GM13976 (cell line): ENCODE data around the gene HS1BP3.

ENCODE experiments used
- DNase-seq: peaks from one replicate; pipeline ENCODE4 v3.0.0; 2012; ENCODE audit warnings: low spot score
- in situ Hi-C: fragments of 300-500 bp; cut with MboI; formaldehyde crosslinking; loops from one replicate; pipeline ENCODE4 v1.12.0; 2022; ENCODE audit warnings: low sequenced_read_pairs, mixed read lengths, inconsistent platforms; ENCODE audit not compliant: unreplicated experiment
- TF ChIP-seq, protein P1 (sequence below): IDR thresholded peaks from 2 replicates; pipeline ENCODE4 v1.5.1; 2012; ENCODE audit warnings: borderline replicate concordance, mild to moderate bottlenecking; ENCODE audit not compliant: insufficient read depth; ENCODE audit errors: extremely low read depth, missing control alignments, control extremely low read depth

Gene HS1BP3

DNA sequence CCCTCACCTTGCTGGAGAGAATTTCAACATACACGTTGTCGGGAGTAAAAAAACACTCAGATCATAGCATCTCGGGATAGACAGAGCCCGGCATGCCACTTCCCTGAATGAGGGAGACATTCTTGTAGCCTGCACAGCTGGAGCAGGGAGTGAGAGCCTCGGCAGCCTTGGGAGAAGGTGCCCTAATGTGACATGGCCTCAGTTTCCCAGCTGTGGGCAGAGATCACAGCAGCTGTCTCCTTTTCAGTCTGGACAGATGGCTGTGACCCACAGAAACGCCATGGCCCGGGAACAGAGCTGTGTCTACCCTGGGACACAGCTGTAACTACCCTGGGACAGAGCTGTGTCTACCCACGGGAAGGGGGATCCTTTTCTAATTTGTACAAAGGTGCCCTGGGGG, 55.9 kb downstream of the HS1BP3 start:
- no peak for DNase-seq
- in situ Hi-C loops: no loop called here

DNA sequence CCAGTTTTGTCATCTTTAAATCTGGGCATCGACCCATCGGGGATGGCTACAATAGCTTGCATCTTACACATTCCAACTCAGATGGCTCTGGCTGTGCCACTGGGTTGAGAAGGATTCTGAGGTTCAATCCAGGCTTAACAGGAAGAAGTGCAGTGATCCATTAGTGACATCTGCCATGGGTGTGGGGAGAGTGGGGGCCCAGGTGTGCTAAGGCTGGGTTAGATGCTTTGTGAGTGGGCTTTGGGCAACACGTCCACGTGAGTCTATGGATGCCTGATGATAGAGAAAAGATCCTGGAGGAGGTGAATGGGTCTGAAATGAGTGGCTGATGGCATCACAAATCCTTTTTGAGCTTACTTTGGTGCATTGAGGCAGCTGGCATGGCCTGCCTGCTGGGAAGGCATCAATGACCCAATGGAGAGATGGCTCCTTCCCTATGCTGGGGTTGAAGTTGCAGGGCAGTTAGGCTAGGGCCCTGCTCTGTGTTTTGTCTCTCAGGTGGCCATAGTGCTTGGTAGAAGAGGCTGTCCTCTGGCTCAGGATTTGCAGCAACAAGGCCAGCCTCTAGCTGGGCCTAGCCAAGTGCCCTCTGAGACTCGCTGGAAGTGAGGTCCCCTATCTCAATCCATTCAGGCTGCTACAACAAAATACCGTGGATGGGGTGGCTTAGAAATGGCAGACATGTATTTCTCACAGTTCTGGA, 56.7 kb downstream of the HS1BP3 start:
- no peak for DNase-seq
- TF ChIP-seq, protein P1, sequence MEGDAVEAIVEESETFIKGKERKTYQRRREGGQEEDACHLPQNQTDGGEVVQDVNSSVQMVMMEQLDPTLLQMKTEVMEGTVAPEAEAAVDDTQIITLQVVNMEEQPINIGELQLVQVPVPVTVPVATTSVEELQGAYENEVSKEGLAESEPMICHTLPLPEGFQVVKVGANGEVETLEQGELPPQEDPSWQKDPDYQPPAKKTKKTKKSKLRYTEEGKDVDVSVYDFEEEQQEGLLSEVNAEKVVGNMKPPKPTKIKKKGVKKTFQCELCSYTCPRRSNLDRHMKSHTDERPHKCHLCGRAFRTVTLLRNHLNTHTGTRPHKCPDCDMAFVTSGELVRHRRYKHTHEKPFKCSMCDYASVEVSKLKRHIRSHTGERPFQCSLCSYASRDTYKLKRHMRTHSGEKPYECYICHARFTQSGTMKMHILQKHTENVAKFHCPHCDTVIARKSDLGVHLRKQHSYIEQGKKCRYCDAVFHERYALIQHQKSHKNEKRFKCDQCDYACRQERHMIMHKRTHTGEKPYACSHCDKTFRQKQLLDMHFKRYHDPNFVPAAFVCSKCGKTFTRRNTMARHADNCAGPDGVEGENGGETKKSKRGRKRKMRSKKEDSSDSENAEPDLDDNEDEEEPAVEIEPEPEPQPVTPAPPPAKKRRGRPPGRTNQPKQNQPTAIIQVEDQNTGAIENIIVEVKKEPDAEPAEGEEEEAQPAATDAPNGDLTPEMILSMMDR: no peak
- in situ Hi-C loops: no loop called here

More for the DNA sequence above, 55.9 kb downstream of the HS1BP3 start:
- TF ChIP-seq, protein P1: no peak

DNA sequence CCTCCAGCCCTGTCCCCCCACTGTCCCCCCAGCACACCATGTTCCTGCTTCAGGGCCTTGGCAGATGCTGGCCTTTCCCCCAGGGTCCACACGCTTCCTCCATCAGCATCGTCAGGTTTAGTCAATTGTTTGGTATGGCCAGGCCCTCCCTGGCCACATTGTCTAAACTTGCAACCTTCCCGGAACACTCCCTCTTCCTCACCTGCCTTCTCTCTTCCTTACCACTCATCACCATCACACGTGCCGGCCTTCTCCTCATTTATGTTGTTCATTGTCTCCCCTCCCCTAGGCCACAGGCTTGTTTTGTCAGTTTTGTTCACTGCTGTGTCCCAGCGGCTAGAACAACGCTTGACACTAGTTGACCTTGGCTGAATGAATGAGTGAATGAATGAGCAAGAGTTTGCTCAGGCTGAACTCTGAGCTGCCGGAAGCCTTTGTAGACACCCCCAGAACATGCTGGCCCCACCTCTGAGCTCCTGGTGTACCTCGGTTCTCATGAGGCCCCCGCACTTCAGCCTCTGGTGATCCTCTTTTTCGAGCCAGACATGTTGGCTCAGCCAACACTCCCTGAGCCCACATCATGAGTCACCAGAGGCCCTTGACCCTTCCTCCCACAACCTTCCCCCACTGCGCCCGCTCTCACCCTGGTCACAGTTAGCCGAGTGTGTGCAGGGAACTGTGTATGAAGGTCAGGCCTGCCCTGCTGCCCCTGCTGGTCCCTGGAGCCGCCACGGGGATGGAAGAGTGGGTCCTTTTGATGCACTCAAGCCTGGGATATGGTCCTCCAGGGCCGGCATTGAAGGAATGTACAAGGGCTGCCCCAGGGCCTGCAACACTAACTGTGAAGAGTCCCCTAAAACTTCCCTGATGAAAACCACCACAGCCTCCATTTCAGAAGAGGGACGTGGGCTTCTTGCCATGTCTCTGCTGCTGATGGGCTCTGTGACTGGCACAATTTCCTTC, 57.5 kb downstream of the HS1BP3 start:
- DNase-seq: no peak
- TF ChIP-seq, protein P1: no peak
- in situ Hi-C loops: no loop called here

DNA sequence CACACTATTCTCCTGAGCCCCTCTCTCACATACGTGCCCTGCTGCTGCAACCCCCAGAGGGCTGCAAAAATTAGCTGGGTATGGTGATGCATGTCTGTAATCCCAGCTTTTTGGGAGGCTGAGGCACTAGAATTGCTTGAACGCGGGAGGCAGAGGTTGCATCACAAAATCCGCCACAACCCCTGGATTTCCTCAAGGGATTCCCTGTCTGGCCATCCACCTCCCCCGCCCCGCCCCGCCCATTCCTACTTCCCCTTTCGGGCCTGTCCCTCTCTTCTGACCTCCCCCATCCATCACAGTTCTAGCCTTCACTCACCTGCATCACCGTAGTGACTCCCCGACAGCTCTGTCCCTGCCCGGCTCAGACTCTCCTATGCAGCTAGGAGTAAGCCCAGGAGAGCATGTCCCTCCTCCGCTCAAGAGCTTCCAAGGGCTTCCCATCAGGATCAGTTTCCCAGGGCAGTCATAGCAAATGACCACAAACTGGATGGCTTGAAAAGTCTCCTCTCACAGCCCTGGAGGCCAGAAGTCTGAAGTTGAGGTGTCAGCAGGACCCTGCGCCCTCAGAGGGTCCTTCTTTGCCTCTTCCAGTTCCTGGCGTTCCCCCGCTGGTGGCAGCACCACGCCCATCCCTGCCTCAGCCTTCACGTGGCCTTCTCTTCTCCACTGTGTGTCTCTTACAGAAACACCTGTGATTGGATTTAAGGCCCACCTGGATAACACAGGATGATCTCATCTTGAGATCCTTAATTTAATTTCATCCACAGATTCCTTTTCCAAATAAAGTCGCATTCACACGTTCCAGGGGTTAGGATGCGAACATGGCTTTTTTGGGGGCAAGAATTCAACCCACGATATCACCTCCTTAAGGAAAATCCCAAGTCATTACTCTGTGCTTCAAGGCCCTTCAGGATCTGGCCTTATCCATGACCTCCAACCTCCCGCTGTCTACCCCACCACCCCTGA, 58.5 kb downstream of the HS1BP3 start:
- DNase-seq: peak; percentile 63
- in situ Hi-C loops: no loop called here
- TF ChIP-seq, protein P1: no peak

DNA sequence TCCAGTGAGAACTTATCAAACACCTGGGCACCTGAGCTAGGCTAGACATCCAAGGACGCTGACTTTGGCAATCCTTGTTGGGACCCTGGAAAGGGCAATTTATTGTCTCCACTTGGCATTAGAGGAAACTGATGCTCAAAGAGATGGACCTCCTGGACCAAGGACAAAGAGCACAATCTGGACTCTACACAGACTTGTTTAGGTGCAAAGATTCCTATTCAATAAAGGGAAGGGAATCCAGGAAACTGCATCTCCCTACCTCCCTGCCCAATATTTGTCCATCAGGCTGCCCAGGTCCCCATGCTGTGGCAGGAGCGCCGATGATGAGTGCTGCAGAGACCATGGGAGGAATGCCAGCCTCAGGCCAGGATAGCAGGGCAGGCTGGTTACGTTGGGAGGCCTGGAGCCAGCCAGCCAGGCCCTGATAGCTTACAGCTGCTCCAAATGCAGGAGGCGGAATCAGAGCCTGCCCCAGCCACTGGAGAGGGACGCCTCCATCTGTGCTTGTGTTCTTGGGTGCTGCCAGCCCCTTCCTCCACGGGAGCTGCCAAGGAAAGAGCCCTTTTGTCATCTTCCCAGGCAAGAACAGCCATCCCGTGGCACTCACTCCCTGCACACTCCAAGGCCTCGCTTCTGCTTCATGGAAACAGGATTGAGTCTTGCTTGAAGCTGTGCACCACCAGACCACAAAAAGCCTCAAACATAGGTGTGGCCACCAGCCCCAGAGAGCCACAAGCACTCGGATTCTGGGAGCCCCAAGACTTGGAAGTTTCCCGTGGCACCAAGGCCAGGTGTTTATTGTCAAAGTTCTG, 60.0 kb downstream of the HS1BP3 start:
- in situ Hi-C loops: no loop called here
- no peak for DNase-seq
- TF ChIP-seq, protein P1: no peak
